ENCODE results near the gene TGIF2. TPM values are rescaled to one million over a fixed set of nuclear protein-coding genes. Genes with fewer than 3 reads are reported as not detected.

Gene TGIF2
- total RNA-seq, 1 donor from 2014 or later: 18.8 TPM

DNA sequence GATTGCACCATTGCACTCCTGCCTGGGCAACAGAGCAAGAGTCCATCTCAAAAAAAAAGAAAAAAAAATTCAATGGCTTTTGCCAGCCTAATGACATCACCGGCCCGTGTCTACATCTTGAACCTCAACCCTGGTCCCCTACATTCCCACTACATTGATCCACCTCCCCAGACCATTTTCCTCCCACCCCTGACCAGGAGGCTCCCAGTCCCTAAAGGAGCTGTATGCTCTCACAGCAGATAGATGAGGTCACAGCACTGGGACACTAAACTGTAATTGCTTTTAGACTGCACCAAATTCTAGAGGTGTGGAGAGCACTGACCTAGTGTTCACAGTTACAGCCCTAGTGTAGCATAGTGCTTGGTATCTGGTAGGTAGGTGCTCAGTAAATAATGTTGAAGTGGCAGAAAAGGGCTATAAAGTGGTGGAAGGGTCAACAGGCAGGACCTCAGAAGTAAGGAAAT, 10.7 kb downstream of the TGIF2 start:
- DNase-seq (ENCODE audit: low spot score): no peak
- Mint-ChIP-seq H3K4me1 (ENCODE audit: low read depth) (peaks cover 10% of the 10 kb centered on the region), H3K27me3 (ENCODE audit: low read depth) (no peaks in the 10 kb centered on the region), H3K4me3 (ENCODE audit: unreplicated experiment) (no peak overlapping the region), H3K36me3 (ENCODE audit: low read depth) (peaks cover 18% of the 10 kb centered on the region), H3K27ac (ENCODE audit: unreplicated experiment) (no peak overlapping the region), H3K9me3 (ENCODE audit: low read depth) (no peaks in the 10 kb centered on the region)
- TF ChIP-seq CTCF (IDR thresholded peaks at IDR 0.05): no peak

- DNase-seq (ENCODE audit: low spot score): no peak
- no peak for TF ChIP-seq CTCF (IDR thresholded peaks at IDR 0.05)
- Mint-ChIP-seq H3K9me3 (ENCODE audit: low read depth) (no peaks in the 10 kb centered on the region), H3K27me3 (ENCODE audit: low read depth) (no peaks in the 10 kb centered on the region), H3K4me3 (ENCODE audit: unreplicated experiment) (no peak overlapping the region), H3K27ac (ENCODE audit: unreplicated experiment) (no peak overlapping the region), H3K36me3 (ENCODE audit: low read depth) (peaks cover 10% of the 10 kb centered on the region), H3K4me1 (ENCODE audit: low read depth) (peaks cover 3% of the 10 kb centered on the region)
These were observed 12.2 kb downstream of the TGIF2 start for GRCh38 chr20:36585410-36586125.

DNA sequence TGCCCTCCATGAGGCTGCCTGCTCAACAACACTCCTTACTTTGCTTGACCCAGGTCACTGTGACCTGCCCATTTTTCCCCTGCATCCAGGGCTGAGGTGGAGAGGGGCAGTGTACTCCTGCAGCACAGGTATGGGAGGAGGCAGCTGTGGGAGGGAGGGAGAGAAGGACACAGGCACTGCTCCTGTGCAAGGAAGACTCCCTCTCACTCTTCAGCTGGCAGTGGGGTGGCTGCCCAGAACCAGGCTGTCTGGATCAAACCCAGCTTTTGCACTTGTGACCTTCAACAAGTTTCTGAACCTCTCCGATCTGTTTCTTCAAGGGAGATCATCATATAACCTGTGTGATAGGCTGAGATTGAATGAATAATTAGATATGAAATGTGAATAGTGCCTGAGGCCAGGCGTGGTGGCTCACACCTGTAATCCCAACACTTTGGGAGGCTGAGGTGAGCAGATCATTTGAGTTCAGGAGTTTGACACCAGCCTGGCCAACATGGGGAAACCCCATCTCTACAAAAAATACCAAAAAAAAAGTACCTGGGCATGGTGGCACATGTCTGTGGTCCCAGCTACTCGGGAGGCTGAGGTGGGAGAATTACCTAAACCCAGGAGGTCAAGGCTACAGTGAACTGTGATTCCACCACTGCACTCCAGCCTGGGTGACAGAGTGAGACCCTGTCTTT, 14.1 kb downstream of the TGIF2 start:
- no peak for DNase-seq (ENCODE audit: low spot score)
- Mint-ChIP-seq H3K4me1 (ENCODE audit: low read depth) (peaks cover 15% of the 10 kb centered on the region), H3K27ac (ENCODE audit: unreplicated experiment) (no peak overlapping the region), H3K4me3 (ENCODE audit: unreplicated experiment) (no peak overlapping the region), H3K9me3 (ENCODE audit: low read depth) (no peaks in the 10 kb centered on the region), H3K27me3 (ENCODE audit: low read depth) (no peaks in the 10 kb centered on the region), H3K36me3 (ENCODE audit: low read depth) (peaks cover 9% of the 10 kb centered on the region)
- no peak for TF ChIP-seq CTCF (IDR thresholded peaks at IDR 0.05)

DNA sequence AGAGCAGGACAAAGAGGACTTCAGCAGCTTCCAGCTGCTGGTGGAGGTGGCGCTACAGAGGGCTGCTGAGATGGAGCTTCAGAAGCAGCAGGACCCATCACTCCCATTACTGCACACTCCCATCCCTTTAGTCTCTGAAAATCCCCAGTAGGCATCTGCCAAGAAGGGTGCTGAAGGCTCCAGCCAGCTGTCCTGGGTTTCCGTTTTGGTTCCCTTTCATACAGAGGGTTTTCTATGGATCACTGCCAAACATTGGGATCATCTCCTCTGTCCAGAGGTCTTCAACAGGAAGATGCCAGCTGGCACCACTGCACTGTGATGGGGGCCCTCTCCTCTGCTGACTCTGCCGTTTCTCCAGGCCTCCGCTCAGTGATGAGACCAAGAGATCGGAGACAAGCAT, 17.9 kb downstream of the TGIF2 start:
- Mint-ChIP-seq H3K27me3 (ENCODE audit: low read depth) (no peaks in the 10 kb centered on the region), H3K36me3 (ENCODE audit: low read depth) (peaks cover 6% of the 10 kb centered on the region), H3K9me3 (ENCODE audit: low read depth) (no peaks in the 10 kb centered on the region), H3K27ac (ENCODE audit: unreplicated experiment) (no peak overlapping the region), H3K4me3 (ENCODE audit: unreplicated experiment) (no peak overlapping the region), H3K4me1 (ENCODE audit: low read depth) (peaks cover 12% of the 10 kb centered on the region)
- no peak for DNase-seq (ENCODE audit: low spot score)
- no peak for TF ChIP-seq CTCF (IDR thresholded peaks at IDR 0.05)

- H3K4me1 Mint-ChIP-seq (ENCODE audit: low read depth): peaks cover 12% of the 10 kb centered on the region
- H3K27ac Mint-ChIP-seq (ENCODE audit: unreplicated experiment): peak overlapping the region; percentile 19
- H3K4me3 Mint-ChIP-seq (ENCODE audit: unreplicated experiment): no peak overlapping the region
- DNase-seq (ENCODE audit: low spot score): no peak
- TF ChIP-seq CTCF (IDR thresholded peaks at IDR 0.05): peak; percentile 78
- no peaks in the 10 kb centered on the region for H3K9me3 Mint-ChIP-seq (ENCODE audit: low read depth)
- H3K36me3 Mint-ChIP-seq (ENCODE audit: low read depth): peaks cover 5% of the 10 kb centered on the region
- no peaks in the 10 kb centered on the region for H3K27me3 Mint-ChIP-seq (ENCODE audit: low read depth)
These were observed 18.7 kb downstream of the TGIF2 start for GRCh38 chr20:36591854-36592641.

Data from chondrocyte (in vitro differentiated cells).